Stimulated activated CD4-positive, alpha-beta T cell treated with anti-CD3 and anti-CD28 coated beads, Interleukin-15, amount 100 ng/mL, for 24 hours (primary cell): ENCODE data around the gene HIVEP2.

ENCODE experiments used
- DNase-seq: peaks from one replicate; pipeline ENCODE4 v3.0.0-alpha.2; 2020

The HIVEP2 gene

DNA sequence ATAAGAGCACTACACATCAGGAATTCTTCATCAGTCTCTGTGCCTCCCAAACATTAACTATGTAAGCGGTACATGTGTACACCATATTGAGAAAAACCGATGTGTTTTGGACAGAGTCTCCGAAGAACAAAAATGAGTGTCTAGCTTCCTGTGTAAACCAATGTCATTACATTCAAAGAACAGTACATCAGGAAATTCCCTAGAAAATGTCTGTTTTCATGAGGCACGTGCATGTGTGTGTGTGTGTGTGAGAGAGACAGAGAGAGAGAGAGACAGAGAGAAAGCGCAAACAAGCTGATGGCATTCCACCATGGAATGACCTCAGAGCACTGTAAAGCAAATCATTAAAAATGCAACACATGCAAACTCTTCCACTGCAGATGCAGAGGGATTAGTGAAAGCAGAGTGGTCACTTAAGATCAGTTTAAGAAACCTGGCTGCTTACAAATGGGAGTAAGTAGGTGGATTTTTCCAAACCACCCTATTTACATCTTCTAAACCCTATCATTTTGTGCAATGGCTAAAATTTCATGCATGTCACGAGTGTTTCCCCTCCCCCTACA, 133.9 kb downstream of the HIVEP2 start:
- no peak for DNase-seq

DNA sequence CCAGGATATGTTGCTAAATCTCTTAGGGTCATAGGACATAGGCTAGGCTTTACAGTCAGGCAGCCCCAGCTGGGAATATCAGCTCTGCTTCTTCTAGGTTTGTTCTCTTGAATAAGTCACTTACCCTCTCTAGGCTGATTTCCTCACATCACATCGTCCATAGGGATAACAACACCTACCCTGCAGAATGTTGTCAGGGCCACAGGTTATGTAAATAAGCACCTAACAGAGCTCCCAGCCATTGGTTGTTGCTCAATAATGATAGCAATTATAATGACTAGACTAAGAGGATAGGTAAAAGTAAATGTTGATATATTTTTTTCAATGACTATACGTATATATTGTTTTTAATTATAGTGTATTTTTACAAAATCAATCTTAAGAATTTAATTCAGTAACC, 135.0 kb downstream of the HIVEP2 start:
- no peak for DNase-seq

DNA sequence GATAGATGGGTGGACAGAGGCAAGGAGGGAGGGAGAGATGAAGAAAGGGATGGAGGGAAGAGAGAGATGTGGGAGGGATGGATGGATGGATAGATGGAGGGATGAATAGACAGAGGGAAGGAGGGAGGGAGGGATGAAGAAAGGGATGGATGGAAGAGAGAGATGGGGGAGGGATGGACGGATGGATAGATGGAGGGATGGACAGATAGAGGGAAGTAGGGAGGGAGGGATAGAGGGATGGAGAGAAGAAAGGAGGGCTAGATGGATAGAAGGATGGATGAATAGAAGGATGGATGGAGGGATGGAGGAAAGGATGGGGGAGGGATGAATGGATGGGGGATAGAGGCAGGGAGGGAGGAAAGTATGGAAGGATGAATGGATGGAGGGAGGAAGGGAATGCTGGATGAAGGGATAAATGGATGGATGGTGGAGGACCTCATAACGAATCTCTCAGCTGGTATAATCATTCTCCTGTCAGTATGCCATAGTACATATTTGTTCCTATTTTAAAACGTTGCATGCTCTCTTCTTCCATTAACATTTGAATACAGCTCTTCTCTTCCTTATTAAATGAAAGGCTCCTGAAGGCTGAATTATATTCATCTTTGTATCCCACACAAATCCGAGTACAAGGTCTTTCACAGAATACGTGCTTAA, 136.4 kb downstream of the HIVEP2 start:
- no peak for DNase-seq

DNA sequence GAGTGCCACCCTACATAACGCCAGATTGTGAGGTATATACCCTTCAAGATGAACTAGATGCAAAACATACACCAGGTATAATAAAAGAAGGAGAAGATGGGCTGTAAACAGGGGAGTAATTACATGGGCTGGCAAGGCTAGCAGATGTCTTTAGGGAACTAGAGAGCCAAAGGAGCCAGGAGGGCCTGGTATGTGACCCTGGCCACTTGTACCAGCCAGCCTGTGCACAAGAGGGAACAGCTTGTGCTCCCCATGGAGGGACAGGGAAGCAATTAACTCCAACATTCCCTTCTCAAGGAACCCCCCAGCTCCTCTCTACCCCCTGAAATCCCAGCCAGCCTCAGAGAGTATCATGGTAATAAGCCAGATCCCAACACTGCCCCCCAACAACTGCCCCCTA, 139.9 kb downstream of the HIVEP2 start:
- DNase-seq = no peak

DNA sequence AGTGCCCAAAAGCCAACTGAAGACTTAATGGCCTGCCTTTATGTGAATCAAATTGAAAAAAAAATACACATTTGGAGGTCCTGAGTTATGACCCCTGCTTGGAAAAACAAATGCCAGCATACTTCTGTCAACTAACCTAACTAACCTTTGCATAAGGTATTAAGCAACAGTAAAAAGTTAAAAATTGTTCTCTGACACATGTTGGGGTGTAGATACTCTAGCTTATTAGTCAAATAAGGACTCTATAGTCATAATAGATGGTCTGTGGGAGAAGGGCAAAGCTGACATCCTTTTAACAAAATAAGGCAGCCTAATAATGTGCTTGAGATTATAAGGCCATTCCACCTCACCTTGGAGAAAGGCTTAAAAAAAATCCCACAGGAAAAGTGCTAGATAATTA, 140.5 kb downstream of the HIVEP2 start:
- DNase-seq = no peak

DNA sequence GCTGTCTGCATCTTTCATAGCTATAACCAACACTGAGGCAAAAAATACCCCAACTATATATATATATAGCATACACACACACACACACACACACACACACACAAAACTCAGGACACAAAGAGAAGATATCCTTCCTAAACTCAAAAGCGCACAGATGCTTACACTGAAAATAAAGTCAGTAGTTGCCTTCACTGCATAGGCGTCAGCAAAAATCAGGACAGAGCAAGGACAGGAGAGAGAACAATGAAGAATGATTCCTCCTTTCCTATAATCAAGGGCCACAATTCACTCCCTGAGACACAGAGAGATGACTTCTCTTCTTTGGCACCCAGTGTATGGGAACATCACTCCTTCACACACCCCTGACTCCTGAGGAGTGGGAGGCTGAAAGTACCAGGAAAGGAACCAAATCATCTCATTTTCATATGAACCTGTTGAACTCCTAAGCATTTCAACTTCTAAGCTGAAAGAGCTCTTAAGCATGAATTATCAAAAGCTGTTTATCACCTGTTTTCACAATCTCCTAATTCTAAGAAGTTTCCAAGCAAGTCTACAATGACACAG, 141.4 kb downstream of the HIVEP2 start:
- no peak for DNase-seq

DNA sequence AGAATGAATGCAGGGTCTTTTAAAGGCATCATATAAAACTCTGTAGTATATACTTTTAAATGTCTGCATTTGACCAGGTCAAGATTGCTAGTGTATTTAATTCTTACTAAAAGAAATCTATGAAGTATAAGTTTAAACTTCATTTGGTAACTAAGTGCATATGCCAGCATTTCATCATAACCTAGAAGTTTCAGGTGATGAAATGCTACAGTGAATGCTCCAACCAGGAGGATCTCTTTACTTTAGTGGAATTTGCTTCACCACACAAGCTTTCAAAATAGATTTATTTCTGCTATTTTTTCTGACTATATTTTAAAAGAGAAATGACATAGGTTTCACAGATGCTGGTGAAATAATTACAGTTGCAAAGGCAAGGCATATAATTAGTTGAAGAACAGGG, 141.9 kb downstream of the HIVEP2 start:
- DNase-seq = no peak

DNA sequence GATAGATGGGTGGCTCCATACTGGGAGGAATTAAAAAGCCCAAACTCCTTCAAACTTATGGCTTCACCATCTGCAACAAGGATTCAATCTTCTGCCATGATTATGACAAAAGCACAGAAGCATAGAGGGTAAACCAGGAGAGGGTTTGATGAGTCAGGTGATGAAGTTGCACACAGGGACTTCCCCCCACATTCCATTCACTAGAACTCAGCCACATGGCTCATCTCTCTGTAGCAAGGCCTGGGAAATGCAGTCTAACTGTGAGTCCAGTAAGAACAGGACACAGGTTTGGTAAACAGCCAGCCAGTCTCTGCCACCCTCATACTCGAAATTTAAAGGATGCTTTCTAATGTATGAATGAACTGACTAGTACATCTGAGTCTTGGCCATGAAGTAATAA, 142.9 kb downstream of the HIVEP2 start:
- peak; percentile 69 for DNase-seq

DNA sequence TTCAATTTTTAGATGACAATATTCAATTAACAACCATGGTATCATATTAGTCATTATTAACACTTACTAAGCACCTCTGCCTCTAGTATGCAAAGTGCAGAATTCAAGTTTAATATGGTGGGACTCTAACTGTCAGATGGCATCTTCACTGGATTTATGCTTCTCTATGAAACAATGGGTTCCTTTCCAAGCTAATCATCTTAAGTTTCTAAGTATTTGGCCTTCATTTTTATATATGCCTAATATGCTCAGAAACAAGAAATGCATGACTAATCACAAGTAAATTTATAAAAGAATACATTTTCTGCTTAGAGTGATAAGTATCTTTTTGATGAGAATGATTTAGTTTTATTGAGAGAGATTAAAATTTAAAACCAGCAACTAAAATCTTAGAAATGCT, 144.7 kb downstream of the HIVEP2 start:
- no peak for DNase-seq

DNA sequence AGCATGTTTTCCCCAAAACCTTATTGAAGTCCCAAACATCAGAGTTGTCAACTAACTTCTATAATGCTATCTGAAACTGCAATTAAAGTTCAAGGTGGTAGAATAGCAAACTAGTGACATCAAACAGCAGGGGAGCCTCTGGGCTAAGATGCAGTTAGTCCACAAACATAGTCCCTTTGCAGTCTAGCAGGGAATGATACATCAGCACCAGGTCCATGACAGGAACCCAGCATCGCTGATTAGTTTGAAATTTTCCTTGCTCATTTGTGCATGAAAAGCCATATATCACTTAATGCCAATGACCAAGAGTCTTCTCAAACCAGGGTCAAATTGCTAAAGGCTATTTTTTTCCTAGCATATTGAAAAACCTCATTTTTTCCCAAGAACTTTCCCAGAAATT, 145.3 kb downstream of the HIVEP2 start:
- no peak for DNase-seq

DNA sequence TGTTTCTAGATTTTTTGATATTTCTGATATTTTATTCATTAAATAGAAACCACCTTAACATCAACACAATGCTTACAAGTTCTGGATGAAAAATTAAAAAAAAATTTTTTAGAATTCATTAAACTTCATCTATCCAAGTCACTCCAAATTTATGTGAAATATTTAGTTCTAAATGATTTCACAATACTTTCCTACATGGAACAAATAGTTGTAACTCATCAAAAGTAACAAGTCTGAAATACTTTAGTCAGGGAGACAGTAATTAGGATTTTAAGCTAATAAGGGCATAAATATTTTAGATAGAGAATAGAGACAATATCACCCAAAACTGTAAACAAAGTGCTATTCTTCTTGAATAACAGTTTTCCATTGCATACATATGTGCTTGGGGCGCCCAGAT, 147.8 kb downstream of the HIVEP2 start:
- DNase-seq = no peak

DNA sequence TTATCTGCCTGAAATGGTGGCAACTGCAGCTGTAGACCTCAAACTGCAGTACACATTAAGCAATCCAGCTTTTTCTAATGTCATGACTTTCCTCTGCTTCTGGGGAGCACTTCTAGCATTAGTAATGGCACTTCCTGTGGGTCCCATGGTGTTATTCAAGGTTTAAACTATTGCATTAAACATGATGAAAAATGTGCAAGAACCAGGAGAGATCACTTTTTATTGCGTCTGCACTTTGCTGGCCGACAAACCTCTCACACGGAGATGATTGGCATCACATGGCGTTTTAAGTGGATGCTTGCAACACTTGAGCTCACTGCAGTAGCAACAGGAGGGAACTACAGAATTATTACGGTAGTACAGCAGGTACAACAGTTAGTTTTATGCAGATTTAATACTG, 148.4 kb downstream of the HIVEP2 start:
- DNase-seq = no peak

DNA sequence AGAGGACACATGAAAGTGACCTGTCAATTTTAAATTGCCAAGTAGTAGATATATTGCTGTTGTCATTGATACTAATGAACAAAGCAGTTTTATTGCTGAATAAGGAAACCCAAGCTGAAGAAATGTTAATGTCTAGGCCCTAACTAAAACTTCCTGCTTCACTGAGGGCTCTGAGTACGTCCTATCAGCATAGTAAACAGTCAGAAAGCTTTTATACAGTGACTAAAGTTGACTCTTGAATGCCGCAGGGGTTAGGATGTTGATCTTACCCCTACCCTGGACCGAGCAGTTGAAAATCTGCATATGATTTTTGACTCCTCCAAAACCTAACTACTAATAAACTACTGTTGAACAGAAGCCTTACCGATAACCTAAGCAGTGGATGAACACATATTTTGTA, 149.0 kb downstream of the HIVEP2 start:
- DNase-seq = no peak

DNA sequence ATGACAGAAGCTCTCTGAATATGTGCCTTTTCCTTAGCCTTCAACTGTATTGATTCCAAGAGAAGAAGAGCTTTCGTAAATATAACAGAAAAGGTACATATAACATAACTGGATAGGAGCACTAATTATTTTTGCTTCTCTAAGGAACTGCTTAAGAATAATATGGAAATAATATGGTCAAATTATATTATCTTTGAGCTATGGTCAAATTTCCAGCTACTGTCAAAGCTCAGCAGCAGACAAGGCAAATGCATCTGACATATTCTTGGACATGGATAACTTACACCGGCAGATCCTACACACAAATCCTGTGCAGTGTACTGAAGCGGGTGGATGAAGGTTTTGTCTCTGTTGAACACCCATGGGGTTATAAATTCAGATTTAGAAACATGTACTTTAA, 150.6 kb downstream of the HIVEP2 start:
- DNase-seq = no peak

DNA sequence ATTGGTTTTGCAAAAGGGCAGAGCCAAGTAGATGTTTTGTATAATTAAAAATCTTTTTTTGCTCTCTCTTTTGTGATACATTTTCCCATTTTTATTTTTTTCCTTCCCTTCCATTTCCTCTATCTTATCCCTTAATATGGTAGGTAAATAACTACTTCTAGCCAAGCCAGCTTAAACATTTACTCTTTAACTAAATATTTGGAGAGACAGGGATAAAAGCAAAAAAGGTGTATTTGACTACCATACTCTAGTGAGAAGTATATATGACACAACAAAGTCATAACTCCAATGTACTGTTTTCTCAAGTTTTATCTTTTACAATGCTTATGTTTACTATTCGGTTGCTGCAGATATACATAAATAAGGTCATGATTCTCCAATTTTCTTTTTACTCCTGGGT, 154.7 kb downstream of the HIVEP2 start:
- no peak for DNase-seq

DNA sequence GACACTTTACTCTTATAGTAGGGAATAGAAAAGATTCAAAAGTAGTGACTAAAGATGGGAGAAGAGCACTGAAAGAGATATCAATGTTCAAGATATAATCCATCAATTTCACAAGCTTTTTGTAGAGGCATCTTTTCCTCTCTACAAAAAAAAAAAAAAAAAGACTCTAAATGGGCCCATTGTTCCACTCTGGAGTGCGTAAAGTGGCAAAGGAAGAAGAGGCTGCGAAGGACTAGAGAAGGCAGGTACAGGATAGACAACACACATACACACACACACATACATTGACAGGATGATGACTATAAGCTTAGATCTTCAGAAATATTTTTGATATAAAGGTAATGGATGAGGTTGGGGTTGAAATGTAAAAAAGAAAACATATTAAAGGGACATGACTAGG, 157.6 kb downstream of the HIVEP2 start:
- DNase-seq = no peak

DNA sequence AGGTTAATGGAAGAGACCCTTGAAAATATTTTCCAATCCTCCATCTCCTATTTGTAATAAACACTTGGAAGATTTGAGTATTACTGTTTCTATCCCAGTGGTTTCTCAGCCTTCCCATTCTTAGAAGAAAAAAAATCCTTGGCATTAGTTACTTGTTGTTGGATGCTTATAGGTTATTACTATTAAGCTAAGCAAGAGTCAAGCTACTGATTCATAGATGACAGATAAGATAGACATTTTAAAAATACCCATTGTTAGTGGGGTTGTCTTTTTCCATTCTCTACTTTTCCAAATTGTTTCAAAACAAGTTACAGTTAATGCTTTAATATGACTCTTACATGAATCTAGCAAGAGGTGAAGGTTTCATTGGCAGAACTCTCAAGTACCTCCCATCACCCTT, 158.5 kb downstream of the HIVEP2 start:
- DNase-seq = no peak

DNA sequence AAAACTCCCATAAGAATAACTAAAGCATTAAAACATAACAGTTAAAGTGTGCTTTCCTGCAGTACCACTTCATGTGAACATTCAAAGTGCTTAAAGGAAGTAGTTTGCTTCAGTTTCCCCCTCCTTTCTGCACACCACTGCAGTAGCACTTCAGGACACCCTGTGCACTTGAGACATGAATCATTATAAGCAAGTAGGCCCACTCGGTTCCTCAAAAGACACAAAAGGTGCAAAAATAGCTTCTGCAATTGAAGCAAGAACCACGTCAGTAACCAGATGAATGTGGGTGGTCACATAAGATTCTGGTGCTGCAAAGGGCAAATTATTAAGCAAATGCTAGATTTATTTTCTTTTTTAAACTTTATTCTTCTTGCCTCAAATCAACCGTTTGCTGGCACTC, 160.6 kb downstream of the HIVEP2 start:
- peak; percentile 26 for DNase-seq

DNA sequence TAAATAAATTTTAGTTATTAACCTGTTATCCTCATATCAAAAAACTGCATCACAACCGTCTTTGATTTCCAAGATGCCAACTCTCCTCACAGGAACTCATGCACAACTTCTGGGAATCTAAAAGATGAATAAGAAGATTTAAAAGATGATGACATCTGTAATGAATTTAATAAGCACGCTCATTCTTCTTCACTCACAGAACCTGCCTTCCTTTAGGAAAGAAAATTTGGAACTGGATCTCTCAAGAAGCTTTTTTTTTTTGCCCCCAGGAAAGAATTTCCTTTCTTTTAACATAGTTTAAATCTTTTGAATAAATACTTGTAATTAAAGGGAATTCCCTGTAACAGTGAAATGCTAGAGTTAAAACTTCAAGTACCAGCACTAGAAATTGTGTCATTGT, 161.5 kb downstream of the HIVEP2 start:
- no peak for DNase-seq

DNA sequence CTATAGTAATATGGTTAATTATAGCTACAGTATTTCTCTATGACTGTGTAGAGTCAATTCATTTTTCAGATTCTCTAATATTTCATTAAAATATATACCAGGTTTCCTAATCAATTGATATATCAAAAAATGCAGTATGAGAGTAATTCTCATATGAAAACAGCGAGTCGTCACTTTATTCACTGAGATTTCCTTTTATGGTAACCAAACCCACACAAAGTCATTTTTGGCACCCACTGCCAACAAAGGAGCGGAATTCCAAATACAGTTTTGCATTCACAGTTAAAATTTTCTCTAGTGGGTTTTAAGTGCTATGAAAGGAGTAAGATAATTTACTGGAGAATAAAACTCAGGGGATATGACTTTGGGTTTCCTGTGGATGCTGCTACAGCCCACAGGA, 163.8 kb downstream of the HIVEP2 start:
- DNase-seq = no peak

DNA sequence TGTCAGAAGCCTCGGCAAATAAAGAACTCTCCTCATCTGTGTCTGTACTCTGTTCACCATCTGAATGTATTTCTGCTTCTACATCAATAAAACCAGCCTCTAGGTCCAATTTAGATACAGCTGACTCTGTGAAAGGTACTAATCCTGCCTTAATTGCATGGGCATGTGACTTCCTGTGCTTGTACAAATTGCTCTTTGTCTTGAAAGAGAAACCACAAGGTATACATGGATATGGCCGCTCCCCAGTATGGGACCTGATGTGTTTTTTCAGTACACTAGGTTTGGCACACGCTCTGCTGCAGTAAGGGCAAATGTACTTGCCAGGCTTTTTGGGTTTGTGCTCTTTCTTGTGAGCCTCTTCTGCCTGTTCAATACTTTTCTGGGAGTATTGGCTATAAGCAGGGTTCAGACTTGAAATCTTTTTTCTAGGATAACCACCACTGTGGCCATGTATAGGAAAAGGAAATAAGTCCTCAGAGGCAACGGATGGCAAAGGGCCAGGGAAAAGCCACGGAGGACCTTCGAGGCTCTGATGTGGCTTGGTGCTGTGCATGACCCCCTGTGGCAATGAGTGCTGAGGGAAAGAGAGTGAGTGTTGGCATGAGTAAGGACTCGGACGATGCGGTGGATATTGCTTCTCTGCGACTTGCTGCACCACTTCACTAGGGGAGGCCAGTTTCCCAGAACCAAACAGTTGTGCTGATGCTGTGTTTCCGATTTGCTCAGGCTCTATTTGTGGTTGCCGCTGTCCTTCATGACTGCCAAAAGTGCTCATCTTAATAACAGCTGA, 170.9 kb downstream of the HIVEP2 start:
- peak; percentile 32 for DNase-seq

DNA sequence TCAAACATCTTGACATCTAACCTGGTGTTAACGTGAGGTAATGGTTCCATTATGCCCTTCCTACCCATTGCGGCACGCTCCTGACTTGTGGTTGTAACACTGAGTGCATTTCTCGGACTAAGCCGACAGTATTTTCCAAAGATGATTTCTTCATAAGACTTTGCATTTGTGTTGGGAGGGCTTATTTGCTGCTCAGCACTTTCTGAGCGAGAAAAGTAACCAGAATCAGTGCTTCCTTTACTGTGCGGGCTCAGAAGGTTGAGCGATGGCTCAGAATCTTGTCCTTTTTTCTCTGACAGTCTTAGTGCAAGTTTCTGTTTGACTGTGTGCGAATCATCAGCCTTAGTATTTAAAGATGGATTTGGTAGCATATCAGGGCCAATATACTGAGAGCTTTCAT, 171.7 kb downstream of the HIVEP2 start:
- DNase-seq = peak; percentile 46

DNA sequence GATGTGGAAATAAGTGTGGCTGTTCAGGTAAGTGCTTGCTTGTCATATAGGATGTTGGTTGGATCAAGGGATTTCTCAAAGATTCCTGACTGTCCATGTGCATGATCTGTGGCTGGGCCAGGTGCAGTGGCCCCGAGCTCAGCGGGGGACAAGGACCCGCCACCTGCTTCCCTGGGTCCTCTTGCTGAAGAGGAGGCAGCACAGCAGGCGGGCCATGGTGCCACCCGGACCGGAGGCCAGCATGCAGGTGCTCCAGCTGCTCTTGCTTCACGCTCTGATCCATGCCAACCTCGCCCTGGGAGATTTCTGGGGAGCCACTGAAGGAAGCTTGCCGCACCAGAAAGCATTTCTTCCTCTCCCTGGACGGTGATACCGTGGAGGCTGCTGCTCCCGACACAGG, 173.8 kb downstream of the HIVEP2 start:
- no peak for DNase-seq

DNA sequence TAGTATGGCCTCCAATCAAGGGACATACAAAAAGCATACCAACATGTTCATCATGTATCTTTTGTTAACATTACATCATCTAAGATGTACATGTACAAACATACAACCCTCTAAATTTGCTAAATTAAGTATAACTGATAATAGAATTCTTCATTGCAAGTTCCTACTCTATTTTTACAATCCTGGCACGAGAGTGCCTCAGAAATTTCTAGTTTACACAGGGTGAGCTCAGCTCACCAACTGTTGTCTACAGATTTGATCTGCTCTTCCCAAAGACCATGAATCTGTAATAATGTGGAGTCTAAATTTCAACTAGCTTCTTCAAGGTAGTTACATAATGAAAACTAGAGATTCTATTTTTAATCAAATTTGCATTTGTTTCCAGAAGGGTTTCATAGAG, 179.7 kb downstream of the HIVEP2 start:
- DNase-seq = no peak
